ENCODE data around the gene PRKAG2. TPM values are rescaled to one million over a fixed set of nuclear protein-coding genes. Genes with fewer than 3 reads are reported as not detected.

Gene PRKAG2
- total RNA-seq, 1 experiment from 2014 or later = 10.9 TPM

DNA sequence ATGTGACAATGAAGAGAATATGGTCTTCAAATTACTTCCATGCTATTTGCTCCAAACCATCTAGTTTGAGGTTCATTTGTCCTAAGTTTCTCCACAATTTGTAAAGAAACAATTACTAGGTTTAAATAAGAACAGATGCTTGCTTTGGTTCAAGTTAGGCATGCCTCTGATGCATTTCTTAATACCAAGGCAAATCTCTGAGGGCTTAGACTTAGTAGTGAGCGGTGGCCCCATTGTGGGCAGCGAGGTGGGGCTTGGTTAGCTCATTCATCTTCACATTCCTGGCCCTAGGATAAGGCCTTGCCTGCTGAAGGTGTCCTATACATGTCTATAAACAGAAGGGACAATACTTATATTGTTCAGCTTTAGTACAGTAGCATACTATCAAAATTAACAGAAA lies 304.8 kb downstream of the PRKAG2 start:
- no peaks in the 10 kb centered on the region for H3K9me3 ChIP-seq (replicated peaks)
- H3K4me1 ChIP-seq = peaks cover 6% of the 10 kb centered on the region
- H3K4me3 ChIP-seq = no peak overlapping the region
- DNase-seq = peak in 1 of 2 experiments; percentile 20
- peaks cover 9% of the 10 kb centered on the region; the same call in 1 of the 2 replicates for H3K36me3 ChIP-seq
- no peaks in the 10 kb centered on the region for H3K27me3 ChIP-seq
- no peak overlapping the region for H3K27ac ChIP-seq

- Histone ChIP-seq H3K27me3 (no peaks in the 10 kb centered on the region), H3K4me1 (peaks cover 6% of the 10 kb centered on the region), H3K36me3 (peaks cover 9% of the 10 kb centered on the region; the same call in 1 of the 2 replicates), H3K27ac (no peak overlapping the region), H3K9me3 (replicated peaks) (no peaks in the 10 kb centered on the region), H3K4me3 (no peak overlapping the region)
- DNase-seq = no peak
Observed at GRCh38 chr7:151571471-151571870, 305.4 kb downstream of the PRKAG2 start.

DNA sequence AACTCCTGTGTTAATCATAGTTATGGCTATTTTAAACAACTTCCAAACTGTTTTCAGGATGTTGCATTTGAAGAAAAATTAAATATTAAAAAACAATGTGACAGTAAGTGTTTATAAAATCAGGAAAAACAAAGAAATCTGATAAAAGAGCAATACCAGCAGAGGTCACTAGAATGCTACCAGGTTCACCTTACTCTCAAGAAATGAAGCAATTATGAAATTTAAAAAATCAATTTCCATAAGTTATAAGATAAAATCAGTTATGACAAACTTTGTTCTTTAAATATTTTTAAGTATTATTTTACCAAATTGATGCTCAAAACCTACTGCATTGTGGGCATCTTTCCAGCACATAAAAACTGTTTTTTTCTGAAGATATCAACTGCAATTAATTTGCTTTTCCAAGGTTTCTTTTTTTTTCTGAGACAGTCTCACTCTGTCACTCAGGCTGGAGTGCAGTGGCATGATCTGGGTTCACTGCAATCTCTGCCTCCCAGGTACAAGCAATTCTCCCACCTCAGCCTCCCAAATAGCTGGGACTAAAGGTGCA lies 306.5 kb downstream of the PRKAG2 start:
- Histone ChIP-seq H3K4me3 (no peak overlapping the region), H3K27ac (no peak overlapping the region), H3K4me1 (peaks cover 6% of the 10 kb centered on the region), H3K36me3 (peaks cover 9% of the 10 kb centered on the region; the same call in 1 of the 2 replicates), H3K27me3 (no peaks in the 10 kb centered on the region), H3K9me3 (replicated peaks) (no peaks in the 10 kb centered on the region)
- DNase-seq = peak in 1 of 2 experiments; percentile 26

GRCh38 chr7:151568956-151569940 lies 307.7 kb downstream of the PRKAG2 start:
- no peak for DNase-seq
- H3K36me3 ChIP-seq = peaks cover 9% of the 10 kb centered on the region; the same call in 1 of the 2 replicates
- no peaks in the 10 kb centered on the region for H3K9me3 ChIP-seq (replicated peaks)
- no peak overlapping the region for H3K4me3 ChIP-seq
- no peaks in the 10 kb centered on the region for H3K27me3 ChIP-seq
- H3K4me1 ChIP-seq = peaks cover 6% of the 10 kb centered on the region
- H3K27ac ChIP-seq = no peak overlapping the region

DNA sequence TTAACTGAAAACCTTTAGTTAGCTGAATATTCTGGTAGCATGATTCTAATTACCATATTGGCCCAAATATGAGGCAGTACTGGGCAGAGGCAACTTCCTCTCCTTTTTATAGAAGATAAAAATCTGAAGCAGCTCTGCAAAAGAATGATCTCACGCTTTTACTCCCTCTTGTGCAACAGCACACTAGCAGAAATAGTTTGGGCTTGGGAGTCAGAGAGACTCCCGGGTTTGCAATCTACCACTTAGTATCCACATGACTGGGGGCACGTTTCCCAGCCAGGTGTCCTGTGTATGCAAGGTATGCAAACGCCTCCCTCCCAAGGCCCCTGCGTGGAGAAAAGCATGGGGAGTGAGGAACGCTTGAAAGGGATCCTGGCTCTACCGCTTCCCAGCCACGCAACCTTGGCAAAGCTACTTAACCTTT lies 310.0 kb downstream of the PRKAG2 start:
- no peak overlapping the region for H3K4me3 ChIP-seq
- no peak overlapping the region for H3K27ac ChIP-seq
- peaks cover 18% of the 10 kb centered on the region for H3K36me3 ChIP-seq

DNA sequence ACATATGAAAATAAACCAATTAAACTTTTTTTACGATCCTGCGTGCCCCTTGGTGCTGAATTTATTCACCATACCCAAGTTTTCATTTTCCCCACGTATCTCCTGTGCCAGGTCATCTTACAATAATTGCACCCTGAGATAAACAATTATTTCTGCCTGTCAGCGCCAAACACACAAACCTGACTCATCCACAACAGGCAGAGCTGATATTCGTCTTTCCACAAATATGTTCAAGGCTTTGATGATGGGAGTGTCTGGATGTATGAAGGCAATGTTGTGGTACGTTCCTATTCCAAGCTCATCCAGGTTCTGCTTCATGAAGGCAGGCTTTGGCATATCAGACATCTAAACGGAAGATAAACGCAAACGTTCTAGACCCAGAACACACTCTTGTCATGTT lies 311.4 kb downstream of the PRKAG2 start:
- Histone ChIP-seq H3K4me3 (no peak overlapping the region), H3K27me3 (no peaks in the 10 kb centered on the region), H3K36me3 (peaks cover 20% of the 10 kb centered on the region), H3K4me1 (no peaks in the 10 kb centered on the region), H3K27ac (no peak overlapping the region), H3K9me3 (replicated peaks) (no peaks in the 10 kb centered on the region)
- DNase-seq = no peak

More for the DNA sequence above, 310.0 kb downstream of the PRKAG2 start:
- H3K4me1 ChIP-seq = no peaks in the 10 kb centered on the region
- H3K27me3 ChIP-seq = no peaks in the 10 kb centered on the region
- no peaks in the 10 kb centered on the region for H3K9me3 ChIP-seq (replicated peaks)
- no peak for DNase-seq

DNA sequence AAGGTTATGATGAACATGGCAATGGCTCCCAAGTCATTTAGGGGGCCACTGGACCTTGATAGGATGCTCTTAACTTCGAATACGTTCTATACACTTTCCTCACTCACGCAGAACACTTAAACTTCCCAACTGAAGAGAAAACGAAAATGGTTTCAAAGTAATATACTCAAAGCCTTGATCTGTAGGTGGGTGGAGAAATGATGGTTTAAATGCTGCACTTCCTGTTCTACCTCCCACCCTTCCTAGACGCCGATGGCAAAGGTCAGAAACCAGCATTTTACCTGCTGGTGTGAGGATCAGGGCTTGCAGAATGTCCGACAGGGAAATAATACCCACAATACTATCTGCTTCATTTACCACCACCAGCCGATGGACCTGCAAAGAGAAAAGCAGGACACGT lies 316.7 kb downstream of the PRKAG2 start:
- H3K4me3 ChIP-seq = no peak overlapping the region
- peaks cover 26% of the 10 kb centered on the region for H3K36me3 ChIP-seq
- H3K9me3 ChIP-seq (replicated peaks) = no peaks in the 10 kb centered on the region
- no peak for DNase-seq
- no peak overlapping the region for H3K27ac ChIP-seq
- H3K4me1 ChIP-seq = no peaks in the 10 kb centered on the region
- no peaks in the 10 kb centered on the region for H3K27me3 ChIP-seq

- Histone ChIP-seq H3K27me3 (no peaks in the 10 kb centered on the region), H3K36me3 (peaks cover 26% of the 10 kb centered on the region), H3K27ac (no peak overlapping the region)
Observed at GRCh38 chr7:151559557-151560183, 317.2 kb downstream of the PRKAG2 start.

GRCh38 chr7:151558575-151558974 lies 318.3 kb downstream of the PRKAG2 start:
- no peak overlapping the region for H3K27ac ChIP-seq
- H3K4me1 ChIP-seq = no peaks in the 10 kb centered on the region
- no peaks in the 10 kb centered on the region for H3K27me3 ChIP-seq
- DNase-seq = no peak
- no peaks in the 10 kb centered on the region for H3K9me3 ChIP-seq (replicated peaks)
- H3K4me3 ChIP-seq = no peak overlapping the region
- peaks cover 26% of the 10 kb centered on the region for H3K36me3 ChIP-seq

More at GRCh38 chr7:151559557-151560183, 317.2 kb downstream of the PRKAG2 start:
- Histone ChIP-seq H3K4me3 (no peak overlapping the region), H3K9me3 (replicated peaks) (no peaks in the 10 kb centered on the region), H3K4me1 (no peaks in the 10 kb centered on the region)
- DNase-seq = no peak

- Histone ChIP-seq H3K36me3 (peaks cover 17% of the 10 kb centered on the region), H3K4me3 (no peak overlapping the region), H3K27ac (no peak overlapping the region), H3K9me3 (replicated peaks) (no peaks in the 10 kb centered on the region), H3K27me3 (no peaks in the 10 kb centered on the region), H3K4me1 (no peaks in the 10 kb centered on the region)
- DNase-seq = no peak
Observed at GRCh38 chr7:151556592-151556991, 320.3 kb downstream of the PRKAG2 start.

DNA sequence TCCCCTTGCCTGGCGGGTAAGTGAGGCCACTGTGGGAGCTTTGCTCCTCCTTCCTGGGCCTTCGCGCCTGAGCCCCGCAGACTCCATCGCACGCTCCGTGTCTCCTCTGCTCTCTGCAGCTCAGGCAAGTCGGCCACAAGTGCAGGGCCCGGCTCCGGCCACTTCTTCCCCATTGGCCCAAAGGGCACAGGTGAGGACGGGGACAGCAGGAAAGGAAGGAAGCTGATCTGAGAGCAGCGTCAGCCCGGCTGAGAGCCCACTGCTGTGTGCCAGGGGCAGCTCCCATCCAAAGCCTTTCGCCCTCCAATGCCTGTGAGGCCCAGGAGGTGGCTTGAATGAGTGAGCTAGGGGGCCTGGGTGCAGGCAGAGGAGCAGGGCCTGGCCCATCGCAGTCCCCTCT lies 323.6 kb downstream of the PRKAG2 start:
- DNase-seq = no peak
- Histone ChIP-seq H3K4me1 (peaks cover 5% of the 10 kb centered on the region), H3K27ac (no peak overlapping the region), H3K9me3 (replicated peaks) (no peaks in the 10 kb centered on the region), H3K4me3 (no peak overlapping the region), H3K36me3 (peaks cover 10% of the 10 kb centered on the region), H3K27me3 (no peaks in the 10 kb centered on the region)

DNA sequence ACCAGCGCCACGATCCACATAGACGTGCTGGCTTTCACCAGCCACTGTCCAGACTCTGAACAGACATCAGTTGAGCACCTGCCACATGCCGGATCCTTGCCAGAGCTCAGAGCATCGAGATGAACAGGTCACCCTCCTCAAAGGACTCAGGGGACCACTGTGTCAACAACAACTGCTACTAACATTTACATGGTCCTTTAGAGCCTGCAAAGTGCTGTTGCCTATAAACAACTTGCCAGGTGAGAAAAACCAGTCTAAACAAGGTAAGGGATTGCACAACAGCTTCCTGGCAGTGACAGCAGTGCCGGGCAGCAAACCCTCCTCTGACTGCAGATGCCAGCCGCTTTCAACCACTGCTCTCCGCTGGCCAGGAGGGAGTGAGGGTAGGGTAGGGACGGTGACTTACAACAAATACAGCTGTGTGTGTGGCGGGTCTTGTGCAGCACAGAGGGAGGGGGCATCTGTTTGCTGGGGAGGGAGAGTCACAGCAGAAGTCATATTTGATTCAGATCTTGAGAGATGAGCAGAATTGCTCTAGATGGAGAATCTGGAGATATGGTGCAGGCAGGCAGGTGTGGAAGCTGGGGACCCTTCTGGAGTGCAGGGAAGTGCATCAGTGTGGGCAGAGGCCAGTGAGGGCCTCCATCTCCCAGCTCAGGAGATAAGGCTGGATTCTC lies 324.4 kb downstream of the PRKAG2 start:
- H3K36me3 ChIP-seq = peaks cover 4% of the 10 kb centered on the region; the same call in 1 of the 2 replicates
- peaks cover 5% of the 10 kb centered on the region for H3K4me1 ChIP-seq
- no peak for DNase-seq
- H3K4me3 ChIP-seq = no peak overlapping the region
- no peaks in the 10 kb centered on the region for H3K9me3 ChIP-seq (replicated peaks)
- H3K27me3 ChIP-seq = no peaks in the 10 kb centered on the region
- no peak overlapping the region for H3K27ac ChIP-seq

- H3K27me3 ChIP-seq = no peaks in the 10 kb centered on the region
- H3K4me1 ChIP-seq = peaks cover 5% of the 10 kb centered on the region
- DNase-seq = no peak
- H3K4me3 ChIP-seq = no peak overlapping the region
- H3K27ac ChIP-seq = no peak overlapping the region
- H3K9me3 ChIP-seq (replicated peaks) = no peaks in the 10 kb centered on the region
- peaks cover 4% of the 10 kb centered on the region; the same call in 1 of the 2 replicates for H3K36me3 ChIP-seq
Observed at GRCh38 chr7:151551820-151552219, 325.1 kb downstream of the PRKAG2 start.

- H3K27ac ChIP-seq = no peak overlapping the region
- no peaks in the 10 kb centered on the region for H3K27me3 ChIP-seq
- H3K9me3 ChIP-seq (replicated peaks) = no peaks in the 10 kb centered on the region
- no peak overlapping the region for H3K4me3 ChIP-seq
- DNase-seq = peak; percentile 36 to 47
- H3K4me1 ChIP-seq = peaks cover 5% of the 10 kb centered on the region
- H3K36me3 ChIP-seq = no peaks in the 10 kb centered on the region; the same call in 1 of the 2 replicates
Observed at GRCh38 chr7:151550656-151551286, 326.1 kb downstream of the PRKAG2 start.

Data from SJCRH30 (cell line).